K562 (cell line): ENCODE data around the gene PTOV1. TPM values are rescaled to one million over a fixed set of nuclear protein-coding genes. Genes with fewer than 3 reads are reported as not detected.

Experiments
- CHD4 ChIP-seq: fragments of 200-600 bp; sonication (generic); IDR thresholded peaks from 3 replicates; pipeline ENCODE4 v1.6.1; 2012; ENCODE audit warnings: low read depth, mild to moderate bottlenecking, mixed read lengths, low read length, inconsistent platforms; ENCODE audit not compliant: insufficient read depth, insufficient replicate concordance, poor library complexity, severe bottlenecking
- CREM ChIP-seq: IDR thresholded peaks from 2 replicates; pipeline ENCODE4 v1.6.1; 2014; ENCODE audit warnings: antibody characterized with exemption, low read depth
- KAT8 ChIP-seq: fragments of 450-650 bp; IDR thresholded peaks from 2 replicates; pipeline ENCODE4 v1.6.1; 2016; ENCODE audit warnings: low read depth, mild to moderate bottlenecking
- MYNN ChIP-seq, 2 experiments: sonication (generic); formaldehyde crosslinking in 1 of 2; IDR thresholded peaks; 2 replicates each; pipeline versions ENCODE4 v1.5.0 to v1.6.1; 2016 to 2020; ENCODE audit warnings: antibody characterized with exemption in 1 of 2, missing genetic modification reagents in 1 of 2
- RBM17 ChIP-seq: fragments of 200-400 bp; formaldehyde crosslinking; IDR thresholded peaks from 2 replicates; pipeline ENCODE4 v1.6.1; 2017; ENCODE audit warnings: low read depth, mild to moderate bottlenecking, low read length, borderline replicate concordance
- ZBTB8A ChIP-seq: fragments of 450-650 bp; IDR thresholded peaks from 2 replicates; pipeline ENCODE4 v1.6.1; 2018; ENCODE audit warnings: mild to moderate bottlenecking, moderate library complexity; ENCODE audit not compliant: partially characterized antibody
- ZNF121 ChIP-seq: sonication (generic); formaldehyde crosslinking; conservative IDR thresholded peaks from 2 replicates; pipeline ENCODE4 v1.8.0; 2022; ENCODE audit warnings: missing genetic modification reagents
- ZNF584 ChIP-seq: fragments of 200-800 bp; sonication (Bioruptor generic); IDR thresholded peaks from 2 replicates; pipeline ENCODE4 v1.6.1; 2016; ENCODE audit warnings: low read depth, mild to moderate bottlenecking, missing genetic modification characterization, missing compliant biosample characterization
- ZNF668 ChIP-seq: fragments of 250-450 bp; sonication (Bioruptor Pico); IDR thresholded peaks from 2 replicates; pipeline ENCODE4 v1.8.0; 2022; ENCODE audit warnings: mild to moderate bottlenecking, inconsistent platforms
- ZNF76 ChIP-seq: fragments of 250-450 bp; sonication (Bioruptor Pico); IDR thresholded peaks from 2 replicates; pipeline ENCODE4 v1.4.0; 2020; ENCODE audit warnings: mild to moderate bottlenecking, moderate library complexity, borderline replicate concordance
- polyA plus RNA-seq, 8 experiments: library from polyadenylated mRNA; depleted of rRNA in 4 of 8; stranded (reverse) in 5 of 8; unstranded in 3 of 8; fragments of >200 nt; fragmentation: Nextera tagmentation in 2 of 8; fragmentation: Illumina TruSeq in 1 of 8; extraction: Ambion mirVana in 2 of 8; extraction: Trizol in 1 of 8; gene quantifications; 2 replicates each; pipeline versions ENCODE4 v1.2.1 to v1.2.3, GENCODE V29; 2011 to 2014; ENCODE audit warnings: inconsistent platforms in 1 of 8, missing spikeins in 1 of 8
- total RNA-seq, 7 experiments: library from RNA; depleted of rRNA in 6 of 7; stranded (reverse); fragments of >200 nt in 6 of 7; fragmentation: Illumina TruSeq in 2 of 7; extraction: Trizol in 2 of 7; gene quantifications; 2 replicates each; pipeline versions ENCODE4 v1.2.1 to v1.2.3, GENCODE V29; 2011 to 2021; ENCODE audit warnings: low replicate concordance in 1 of 7
- TF ChIP-seq, protein P1 (sequence below): fragments of 450-650 bp; IDR thresholded peaks from 2 replicates; pipeline ENCODE4 v1.7.1; 2018; ENCODE audit warnings: mild to moderate bottlenecking, low read depth; ENCODE audit not compliant: partially characterized antibody
- TF ChIP-seq, protein P2 (sequence below): fragments of 450-650 bp; conservative IDR thresholded peaks from 2 replicates; pipeline ENCODE4 v1.6.1; 2016; ENCODE audit warnings: missing genetic modification characterization, low read depth, mild to moderate bottlenecking, control low read depth, missing compliant biosample characterization
- TF ChIP-seq, protein P3 (sequence below): sonication (generic); formaldehyde crosslinking; IDR thresholded peaks from 2 replicates; pipeline ENCODE4 v1.8.0; 2022; ENCODE audit warnings: mild to moderate bottlenecking, missing genetic modification reagents, borderline replicate concordance
- TF ChIP-seq, protein P4 (sequence below): sonication (generic); formaldehyde crosslinking; IDR thresholded peaks from 2 replicates; pipeline ENCODE4 v1.8.0; 2022; ENCODE audit warnings: missing genetic modification reagents, mild to moderate bottlenecking, moderate library complexity, borderline replicate concordance
- TF ChIP-seq, protein P5 (sequence below): fragments of 250-450 bp; sonication (Bioruptor Pico); IDR thresholded peaks from 2 replicates; pipeline ENCODE4 v1.4.0; 2020; ENCODE audit warnings: mild to moderate bottlenecking, moderate library complexity, borderline replicate concordance

Gene PTOV1
- total and polyA plus RNA-seq, 9 of the 15 experiments (the other 6 are each of a cell fraction or from before 2014, with no cell fraction given): 4.9 to 169 (median 43.5) TPM

DNA sequence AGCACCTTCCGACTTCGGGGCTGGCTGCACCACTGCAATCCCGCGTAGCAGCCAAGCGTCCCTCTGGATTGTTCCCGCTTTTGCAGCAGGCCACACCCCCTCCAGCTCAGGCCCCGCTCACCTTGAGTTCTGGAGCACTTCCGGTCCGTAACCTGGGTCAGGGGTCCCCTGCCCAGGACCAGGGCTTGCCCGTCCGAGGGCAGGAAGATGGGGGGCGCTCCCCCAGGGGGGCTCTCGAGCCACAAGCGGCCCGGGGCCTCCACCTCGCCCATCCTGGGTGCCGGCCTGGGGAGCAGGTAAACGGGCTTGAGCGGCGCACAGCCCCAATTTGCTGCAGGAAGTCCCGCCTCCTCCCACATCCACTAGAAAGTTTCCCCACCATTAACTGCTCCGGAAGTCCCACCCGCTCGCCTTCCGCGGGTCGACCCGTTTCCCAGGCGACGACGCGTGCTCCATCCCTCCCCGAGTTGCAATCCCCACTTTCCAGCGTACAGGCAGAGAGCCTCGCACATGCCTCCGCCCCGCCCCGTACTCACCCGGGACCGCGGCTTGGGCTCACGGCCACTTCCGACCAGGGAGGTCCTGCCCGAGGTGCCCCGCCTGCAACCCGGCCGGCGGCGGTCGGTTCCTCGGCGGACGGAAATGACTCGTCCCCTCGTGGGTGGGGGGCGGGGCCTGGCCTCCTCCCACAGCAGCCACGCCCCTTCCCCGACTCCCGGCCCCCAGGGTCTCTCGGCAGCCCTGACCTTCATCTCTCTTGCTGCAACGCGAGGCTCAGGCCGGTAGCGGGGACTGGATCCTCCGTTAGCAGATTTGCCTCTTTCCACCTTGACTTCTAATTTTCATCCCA lies 16.2 kb downstream of the PTOV1 start, which contains the start of gene PNKP (continued):
- TF ChIP-seq CHD4 (no peak), CREM (peak; percentile 93), MYNN (IDR thresholded peaks at IDR 0.05) (no peak), MYNN (CRISPR knock-in tag; IDR thresholded peaks at IDR 0.05) (no peak), ZNF668 (CRISPR knock-in tag) (no peak), ZNF584 (no peak), ZNF76 (CRISPR knock-in tag) (no peak), KAT8 (no peak), ZNF121 (CRISPR knock-in tag) (no peak), RBM17 (no peak), ZBTB8A (no peak)
- TF ChIP-seq, protein P1, sequence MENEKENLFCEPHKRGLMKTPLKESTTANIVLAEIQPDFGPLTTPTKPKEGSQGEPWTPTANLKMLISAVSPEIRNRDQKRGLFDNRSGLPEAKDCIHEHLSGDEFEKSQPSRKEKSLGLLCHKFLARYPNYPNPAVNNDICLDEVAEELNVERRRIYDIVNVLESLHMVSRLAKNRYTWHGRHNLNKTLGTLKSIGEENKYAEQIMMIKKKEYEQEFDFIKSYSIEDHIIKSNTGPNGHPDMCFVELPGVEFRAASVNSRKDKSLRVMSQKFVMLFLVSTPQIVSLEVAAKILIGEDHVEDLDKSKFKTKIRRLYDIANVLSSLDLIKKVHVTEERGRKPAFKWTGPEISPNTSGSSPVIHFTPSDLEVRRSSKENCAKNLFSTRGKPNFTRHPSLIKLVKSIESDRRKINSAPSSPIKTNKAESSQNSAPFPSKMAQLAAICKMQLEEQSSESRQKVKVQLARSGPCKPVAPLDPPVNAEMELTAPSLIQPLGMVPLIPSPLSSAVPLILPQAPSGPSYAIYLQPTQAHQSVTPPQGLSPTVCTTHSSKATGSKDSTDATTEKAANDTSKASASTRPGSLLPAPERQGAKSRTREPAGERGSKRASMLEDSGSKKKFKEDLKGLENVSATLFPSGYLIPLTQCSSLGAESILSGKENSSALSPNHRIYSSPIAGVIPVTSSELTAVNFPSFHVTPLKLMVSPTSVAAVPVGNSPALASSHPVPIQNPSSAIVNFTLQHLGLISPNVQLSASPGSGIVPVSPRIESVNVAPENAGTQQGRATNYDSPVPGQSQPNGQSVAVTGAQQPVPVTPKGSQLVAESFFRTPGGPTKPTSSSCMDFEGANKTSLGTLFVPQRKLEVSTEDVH: peak; percentile 84
- TF ChIP-seq, protein P2, sequence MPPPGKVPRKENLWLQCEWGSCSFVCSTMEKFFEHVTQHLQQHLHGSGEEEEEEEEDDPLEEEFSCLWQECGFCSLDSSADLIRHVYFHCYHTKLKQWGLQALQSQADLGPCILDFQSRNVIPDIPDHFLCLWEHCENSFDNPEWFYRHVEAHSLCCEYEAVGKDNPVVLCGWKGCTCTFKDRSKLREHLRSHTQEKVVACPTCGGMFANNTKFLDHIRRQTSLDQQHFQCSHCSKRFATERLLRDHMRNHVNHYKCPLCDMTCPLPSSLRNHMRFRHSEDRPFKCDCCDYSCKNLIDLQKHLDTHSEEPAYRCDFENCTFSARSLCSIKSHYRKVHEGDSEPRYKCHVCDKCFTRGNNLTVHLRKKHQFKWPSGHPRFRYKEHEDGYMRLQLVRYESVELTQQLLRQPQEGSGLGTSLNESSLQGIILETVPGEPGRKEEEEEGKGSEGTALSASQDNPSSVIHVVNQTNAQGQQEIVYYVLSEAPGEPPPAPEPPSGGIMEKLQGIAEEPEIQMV: no peak
- TF ChIP-seq, protein P3, sequence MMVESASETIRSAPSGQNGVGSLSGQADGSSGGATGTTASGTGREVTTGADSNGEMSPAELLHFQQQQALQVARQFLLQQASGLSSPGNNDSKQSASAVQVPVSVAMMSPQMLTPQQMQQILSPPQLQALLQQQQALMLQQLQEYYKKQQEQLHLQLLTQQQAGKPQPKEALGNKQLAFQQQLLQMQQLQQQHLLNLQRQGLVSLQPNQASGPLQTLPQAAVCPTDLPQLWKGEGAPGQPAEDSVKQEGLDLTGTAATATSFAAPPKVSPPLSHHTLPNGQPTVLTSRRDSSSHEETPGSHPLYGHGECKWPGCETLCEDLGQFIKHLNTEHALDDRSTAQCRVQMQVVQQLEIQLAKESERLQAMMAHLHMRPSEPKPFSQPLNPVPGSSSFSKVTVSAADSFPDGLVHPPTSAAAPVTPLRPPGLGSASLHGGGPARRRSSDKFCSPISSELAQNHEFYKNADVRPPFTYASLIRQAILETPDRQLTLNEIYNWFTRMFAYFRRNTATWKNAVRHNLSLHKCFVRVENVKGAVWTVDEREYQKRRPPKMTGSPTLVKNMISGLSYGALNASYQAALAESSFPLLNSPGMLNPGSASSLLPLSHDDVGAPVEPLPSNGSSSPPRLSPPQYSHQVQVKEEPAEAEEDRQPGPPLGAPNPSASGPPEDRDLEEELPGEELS (CRISPR knock-in tag): no peak; the same call in 1 of the 2 replicates
- TF ChIP-seq, protein P4, sequence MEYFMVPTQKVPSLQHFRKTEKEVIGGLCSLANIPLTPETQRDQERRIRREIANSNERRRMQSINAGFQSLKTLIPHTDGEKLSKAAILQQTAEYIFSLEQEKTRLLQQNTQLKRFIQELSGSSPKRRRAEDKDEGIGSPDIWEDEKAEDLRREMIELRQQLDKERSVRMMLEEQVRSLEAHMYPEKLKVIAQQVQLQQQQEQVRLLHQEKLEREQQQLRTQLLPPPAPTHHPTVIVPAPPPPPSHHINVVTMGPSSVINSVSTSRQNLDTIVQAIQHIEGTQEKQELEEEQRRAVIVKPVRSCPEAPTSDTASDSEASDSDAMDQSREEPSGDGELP: peak; percentile 85
- TF ChIP-seq, protein P5, sequence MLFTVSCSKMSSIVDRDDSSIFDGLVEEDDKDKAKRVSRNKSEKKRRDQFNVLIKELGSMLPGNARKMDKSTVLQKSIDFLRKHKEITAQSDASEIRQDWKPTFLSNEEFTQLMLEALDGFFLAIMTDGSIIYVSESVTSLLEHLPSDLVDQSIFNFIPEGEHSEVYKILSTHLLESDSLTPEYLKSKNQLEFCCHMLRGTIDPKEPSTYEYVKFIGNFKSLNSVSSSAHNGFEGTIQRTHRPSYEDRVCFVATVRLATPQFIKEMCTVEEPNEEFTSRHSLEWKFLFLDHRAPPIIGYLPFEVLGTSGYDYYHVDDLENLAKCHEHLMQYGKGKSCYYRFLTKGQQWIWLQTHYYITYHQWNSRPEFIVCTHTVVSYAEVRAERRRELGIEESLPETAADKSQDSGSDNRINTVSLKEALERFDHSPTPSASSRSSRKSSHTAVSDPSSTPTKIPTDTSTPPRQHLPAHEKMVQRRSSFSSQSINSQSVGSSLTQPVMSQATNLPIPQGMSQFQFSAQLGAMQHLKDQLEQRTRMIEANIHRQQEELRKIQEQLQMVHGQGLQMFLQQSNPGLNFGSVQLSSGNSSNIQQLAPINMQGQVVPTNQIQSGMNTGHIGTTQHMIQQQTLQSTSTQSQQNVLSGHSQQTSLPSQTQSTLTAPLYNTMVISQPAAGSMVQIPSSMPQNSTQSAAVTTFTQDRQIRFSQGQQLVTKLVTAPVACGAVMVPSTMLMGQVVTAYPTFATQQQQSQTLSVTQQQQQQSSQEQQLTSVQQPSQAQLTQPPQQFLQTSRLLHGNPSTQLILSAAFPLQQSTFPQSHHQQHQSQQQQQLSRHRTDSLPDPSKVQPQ: no peak
